GM21786 (cell line): ENCODE measurements around the gene SLAMF7.
"Not testable (repeated sequence)": the region's sequence is repeated elsewhere in the genome, so short reads cannot be mapped to it uniquely, and the experiment has no call there.

Experiments used
- ATAC-seq: cut with Tn5 transposase; IDR thresholded peaks from one replicate; pipeline ENCODE4 v1.9.1; 2021; ENCODE audit not compliant: unreplicated experiment

Gene SLAMF7

GRCh38 chr1:160739098-160739511, at the start of gene SLAMF7:
SLAMF7 (plus strand) TSS chr1:160739247; CDS start chr1:160739302, 55 bp downstream.
- peak; percentile 65 for ATAC-seq

GRCh38 chr1:160692390-160692789, 46.7 kb upstream of the SLAMF7 start:
- not testable (repeated sequence) for ATAC-seq

DNA sequence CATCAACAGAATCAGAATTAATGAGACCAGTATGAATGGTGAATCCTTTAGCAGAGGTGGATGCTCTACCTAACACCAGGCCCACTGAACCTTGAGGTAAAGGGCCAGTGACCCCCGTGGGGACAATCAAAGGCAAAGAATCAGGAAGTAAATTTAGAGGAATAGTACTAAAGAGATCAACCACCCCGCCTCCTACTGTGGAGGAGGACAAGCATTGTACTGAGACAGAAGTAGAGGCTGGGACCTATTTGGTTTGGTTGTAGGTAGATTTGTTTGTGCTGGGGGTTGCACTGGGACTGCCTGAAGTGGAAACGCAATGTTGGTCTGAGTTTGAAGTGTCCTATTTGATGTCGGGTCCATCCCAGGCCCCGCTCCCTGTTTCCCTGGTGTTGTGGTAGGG, 36.9 kb upstream of the SLAMF7 start:
- no peak for ATAC-seq

DNA sequence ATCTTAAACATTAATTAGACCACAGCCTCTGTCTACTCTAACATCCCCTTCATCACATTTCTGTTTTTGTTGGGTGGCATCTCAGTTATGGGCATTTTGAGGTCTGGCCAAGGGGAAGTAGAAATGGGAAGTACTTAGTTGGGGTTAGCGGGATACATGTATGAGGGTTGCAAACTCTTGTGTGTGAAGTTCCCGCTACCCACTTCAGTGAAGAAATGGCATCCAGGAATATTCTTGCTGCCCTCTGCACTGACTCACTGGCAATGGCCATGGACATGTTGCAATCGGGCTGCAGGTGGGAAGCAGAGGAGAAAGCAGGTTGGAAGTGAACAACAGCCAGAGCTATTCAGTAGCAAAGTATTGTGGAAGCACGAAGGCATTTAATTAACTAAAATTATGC, 34.8 kb upstream of the SLAMF7 start:
- ATAC-seq = no peak

DNA sequence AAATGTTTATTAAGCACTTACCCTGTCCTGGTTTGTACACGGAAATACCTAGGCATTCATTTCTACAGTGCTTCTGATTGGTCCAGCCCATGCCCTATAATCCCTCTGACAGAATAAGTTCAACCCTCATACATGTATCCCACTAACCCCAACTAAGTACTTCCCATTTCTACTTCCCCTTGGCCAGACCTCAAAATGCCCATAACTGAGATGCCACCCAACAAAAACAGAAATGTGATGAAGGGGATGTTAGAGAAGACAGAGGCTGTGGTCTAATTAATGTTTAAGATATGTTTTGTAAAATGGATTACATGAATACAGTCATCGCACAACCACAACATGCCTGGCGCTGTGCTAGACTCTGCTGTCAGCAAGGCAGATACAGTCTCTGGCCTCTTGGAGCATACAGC, 33.8 kb upstream of the SLAMF7 start:
- ATAC-seq = not testable (repeated sequence)

GRCh38 chr1:160705742-160706141, 33.3 kb upstream of the SLAMF7 start:
- no peak for ATAC-seq

- ATAC-seq = no peak
Observed at GRCh38 chr1:160706526-160707235, 32.4 kb upstream of the SLAMF7 start.

DNA sequence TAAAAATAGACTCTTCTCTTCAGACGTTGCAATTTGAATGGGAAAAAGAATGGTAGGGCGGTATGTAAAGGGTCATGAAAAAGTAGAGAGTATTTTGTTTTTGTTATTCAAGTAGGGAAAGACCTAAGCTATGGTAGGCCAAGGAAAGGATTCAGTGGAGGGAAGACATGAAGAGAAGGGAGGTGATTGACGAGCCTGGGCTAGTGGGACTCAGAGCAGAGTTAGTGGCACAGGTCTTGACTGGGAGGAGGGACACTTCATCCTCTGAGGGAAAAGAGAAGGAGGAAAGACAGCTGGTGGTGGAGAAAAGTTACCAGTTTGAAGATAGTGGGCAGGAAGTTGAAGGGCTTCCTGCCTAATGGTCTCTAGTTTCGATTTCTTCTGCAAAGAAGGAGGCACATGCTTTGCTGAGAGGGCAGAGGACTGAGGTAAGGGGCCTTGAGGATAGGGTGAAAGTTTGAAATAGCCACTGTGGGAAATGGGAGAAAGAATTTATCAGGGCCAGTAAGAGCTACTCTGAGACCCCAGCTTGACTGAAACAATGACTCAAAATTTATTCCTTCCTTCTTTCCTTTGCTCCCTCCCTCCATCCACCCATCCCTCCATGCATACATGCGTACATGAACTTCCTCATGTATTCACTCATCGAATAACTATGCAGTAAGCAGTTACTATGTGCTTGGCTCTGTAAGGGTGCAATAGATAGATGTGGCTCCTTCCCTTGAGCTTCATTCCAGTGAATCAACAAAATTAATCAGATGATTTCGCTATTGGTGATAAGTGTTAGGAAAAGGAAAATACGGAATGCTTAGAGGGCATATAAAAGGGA, 31.6 kb upstream of the SLAMF7 start:
- ATAC-seq = no peak

DNA sequence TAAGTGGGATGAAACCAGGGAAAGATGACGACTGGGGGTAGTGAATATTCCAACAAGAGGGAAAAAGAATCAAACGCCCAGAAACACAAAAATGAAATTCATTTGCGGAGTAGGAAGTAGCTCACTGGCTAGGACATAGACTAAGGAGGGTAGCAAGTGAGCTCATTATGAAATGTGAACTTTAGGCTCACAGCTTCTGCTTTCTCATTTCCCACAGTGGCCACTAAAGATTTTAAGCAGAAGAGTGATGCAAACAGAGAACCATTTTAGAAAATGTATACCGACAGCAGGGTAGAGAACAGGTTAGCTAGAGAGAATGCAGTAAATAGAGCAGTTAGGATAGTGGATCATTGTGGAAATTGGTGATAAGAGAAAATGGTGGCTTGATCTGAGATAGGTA, 30.9 kb upstream of the SLAMF7 start:
- no peak for ATAC-seq

DNA sequence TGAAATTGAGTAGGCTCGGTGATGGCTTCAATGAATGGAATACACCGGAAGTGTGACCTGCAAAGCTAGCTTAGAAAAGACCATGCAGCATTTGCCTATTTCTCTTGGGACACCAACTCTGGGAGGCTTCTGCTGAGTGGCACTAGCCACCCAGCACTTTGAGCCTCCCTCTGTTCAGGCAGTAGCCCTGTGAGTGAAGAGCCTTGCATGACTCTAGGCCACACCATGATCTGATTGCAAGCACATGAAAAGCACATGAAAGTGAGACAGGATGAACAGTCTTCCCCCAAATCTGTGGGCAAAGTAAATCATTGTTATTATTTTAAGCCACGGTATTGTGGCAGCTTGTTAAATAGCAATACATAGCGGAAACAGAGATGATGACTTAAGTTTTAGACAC, 30.2 kb upstream of the SLAMF7 start:
- ATAC-seq = peak; percentile 31

DNA sequence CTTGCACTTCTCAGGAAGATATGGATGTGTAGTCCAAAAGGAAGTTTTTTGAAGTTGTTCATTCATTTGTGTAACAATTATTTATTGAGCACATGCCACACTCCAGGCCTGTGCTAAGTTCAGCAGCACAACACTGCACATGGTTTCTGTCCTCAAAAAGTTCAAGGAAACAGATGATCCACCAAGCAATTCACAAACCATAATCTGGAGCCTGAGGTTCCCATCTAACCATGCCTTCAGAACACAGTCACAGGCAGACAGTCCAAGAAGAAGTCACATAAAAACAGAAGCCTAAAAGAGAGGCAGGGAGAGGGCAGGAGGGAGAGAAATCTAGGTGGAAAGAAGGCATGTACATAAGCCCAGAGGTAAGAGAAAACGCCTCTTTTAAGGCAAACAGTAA, 29.3 kb upstream of the SLAMF7 start:
- ATAC-seq = no peak

DNA sequence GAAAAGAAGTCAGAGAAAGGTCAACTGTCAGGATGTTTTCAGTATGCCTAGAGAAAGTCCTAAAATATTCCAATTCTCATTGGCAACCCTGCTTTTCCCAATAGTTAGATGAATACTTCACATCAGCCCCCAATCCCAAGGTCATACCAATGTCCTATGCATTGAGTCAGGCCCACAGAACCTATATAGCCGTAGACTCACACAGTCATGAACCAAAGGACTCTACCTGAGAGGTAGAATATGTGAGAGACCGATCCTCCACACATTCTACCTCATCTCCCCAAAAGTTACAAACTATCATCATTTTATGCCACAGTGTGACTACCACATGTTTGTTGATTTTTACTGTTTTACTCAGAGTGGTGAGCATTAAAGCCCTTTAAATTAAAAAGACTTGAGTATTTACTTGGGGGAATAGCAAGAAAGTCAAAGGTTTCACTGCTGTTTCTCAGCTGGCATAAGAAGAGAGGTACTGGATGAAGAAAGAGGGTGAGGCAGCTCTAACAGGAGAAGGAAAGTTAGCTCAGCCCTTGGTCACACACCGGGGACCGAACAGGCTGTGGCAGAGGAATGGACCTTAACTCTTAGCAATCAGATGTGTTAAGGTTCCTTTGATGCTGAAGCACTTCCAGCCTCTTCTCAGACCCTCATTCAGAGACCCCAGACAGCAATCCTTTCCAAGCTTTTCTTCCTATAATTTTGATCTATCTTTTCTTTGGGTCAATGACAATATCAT, 28.4 kb upstream of the SLAMF7 start:
- no peak for ATAC-seq

DNA sequence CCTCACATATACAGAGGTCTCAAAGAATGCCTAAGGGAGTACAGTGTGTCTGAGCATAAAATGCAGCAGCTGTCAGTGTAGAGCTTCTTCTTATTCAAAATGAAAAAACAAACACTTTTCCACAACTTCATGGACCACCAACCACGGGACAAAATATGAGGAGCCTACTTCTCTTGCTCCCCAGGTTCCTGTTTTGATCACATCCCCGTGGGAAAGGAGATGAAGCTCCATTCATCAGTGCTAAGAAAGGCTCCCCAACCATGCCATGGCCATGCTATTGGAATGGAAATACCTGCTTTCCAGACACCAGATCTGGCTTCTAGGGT, 27.8 kb upstream of the SLAMF7 start:
- ATAC-seq = no peak

DNA sequence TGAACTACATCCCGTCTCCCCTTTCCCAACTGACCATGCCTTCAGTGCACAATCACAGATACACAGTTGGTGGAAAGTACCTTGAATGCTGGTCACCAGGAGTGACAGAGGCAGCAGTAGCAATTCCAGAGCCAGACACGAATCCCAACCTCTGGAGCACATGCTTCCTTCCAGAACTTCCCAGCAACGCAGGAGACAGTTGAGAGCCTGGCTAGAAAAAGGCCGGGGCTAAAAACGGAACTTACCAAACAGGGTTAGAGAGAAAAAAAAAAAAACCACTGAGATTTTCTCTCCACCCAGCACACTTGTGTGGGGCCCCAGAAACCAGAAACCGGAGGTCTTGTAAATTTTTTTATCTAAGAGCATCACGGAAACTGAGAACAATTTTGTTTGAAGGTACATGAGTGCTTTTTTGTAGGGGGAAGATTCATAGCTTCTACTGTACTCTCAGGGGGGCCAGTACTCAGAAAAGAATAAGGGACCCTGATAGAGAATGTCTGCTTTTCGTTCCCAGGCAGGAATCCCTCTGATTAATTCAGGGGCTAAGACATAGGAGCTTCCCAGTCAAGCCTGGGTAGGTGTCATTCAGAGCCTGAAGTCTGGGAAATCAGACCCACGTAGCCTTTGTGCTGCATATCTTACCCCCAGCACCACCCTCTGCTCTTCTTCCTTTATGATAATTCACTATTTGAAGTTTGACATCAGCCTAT, 27.3 kb upstream of the SLAMF7 start, which contains the start of gene CD48:
Gene CD48 (minus strand): TSS at position 221 of the 710 bp plus-strand sequence. CDS start 59 bp downstream, at position 162.
- peak; percentile 35 for ATAC-seq

- ATAC-seq = peak; percentile 45
Observed at GRCh38 chr1:160712525-160713080, 26.4 kb upstream of the SLAMF7 start.

DNA sequence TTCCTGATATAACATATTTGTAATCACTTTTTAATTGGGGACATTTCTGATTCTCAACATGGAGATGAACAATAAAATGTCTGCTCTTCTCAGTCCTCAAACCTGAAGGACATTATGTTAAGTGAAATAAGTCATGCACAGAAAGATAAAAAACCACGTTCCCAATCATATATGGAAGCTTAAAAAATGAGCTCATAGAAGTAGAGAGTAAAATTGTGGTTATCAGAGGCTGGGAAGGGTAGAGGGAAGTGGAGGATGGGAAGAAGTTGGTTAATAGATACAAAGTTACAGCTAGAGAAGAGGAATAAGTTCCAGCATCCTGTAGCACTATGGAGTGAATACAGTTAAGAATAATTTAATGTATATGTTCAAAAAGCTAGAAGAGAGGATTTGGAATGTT, 25.9 kb upstream of the SLAMF7 start:
- ATAC-seq = no peak

DNA sequence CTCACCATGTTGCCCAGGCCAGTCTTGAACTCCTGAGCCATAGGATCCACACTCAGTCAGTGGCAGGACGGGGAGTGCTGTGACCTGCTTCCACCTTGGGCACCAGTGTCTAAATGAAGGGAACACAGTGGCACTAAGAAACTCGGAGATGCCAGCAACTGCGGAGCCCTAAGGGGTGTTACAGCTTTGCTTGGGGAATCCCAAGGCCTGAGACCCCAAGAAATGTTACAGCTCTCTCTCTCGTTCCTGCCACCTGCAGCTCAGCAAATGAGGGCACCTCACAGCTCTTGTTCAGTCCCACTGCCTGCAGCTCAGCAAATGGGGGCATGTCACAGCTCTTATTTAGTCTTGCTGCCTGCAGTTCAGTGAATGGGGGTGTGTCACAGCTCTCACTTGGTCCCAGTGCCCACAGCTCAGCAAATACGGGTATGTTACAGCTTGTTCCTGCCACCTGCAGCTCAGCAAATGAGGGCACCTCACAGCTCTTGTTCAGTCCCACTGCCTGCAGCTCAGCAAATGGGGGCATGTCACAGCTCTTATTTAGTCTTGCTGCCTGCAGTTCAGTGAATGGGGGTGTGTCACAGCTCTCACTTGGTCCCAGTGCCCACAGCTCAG, 24.9 kb upstream of the SLAMF7 start:
- ATAC-seq = not testable (repeated sequence)

GRCh38 chr1:160716013-160716412, 23.0 kb upstream of the SLAMF7 start:
- no peak for ATAC-seq

DNA sequence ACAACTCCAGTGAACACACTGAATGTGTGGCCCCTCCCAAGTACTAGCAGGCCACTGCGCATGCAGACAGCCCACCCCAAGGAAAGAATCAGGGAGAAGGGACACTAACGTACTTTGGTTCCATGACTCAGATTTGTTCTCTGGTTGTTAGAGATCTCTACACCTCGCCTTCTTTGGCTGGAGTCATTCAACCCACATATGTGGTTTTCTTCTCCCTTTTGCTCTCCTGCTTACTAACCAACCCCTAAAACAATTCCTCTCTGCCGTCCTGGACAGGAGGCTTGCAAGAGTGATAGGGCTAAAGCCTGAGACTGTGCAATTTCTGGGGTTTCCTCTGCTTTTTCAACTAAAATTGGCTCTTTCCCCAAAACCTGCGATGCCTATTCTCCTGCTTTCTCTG, 21.7 kb upstream of the SLAMF7 start:
- ATAC-seq = no peak

GRCh38 chr1:160718210-160718609, 20.8 kb upstream of the SLAMF7 start:
- no peak for ATAC-seq
